ENCODE data around the gene MTHFS.

MTHFS gene

GRCh38 chr15:79824136-79824701 is 72.6 kb downstream of the MTHFS start:
- DNase-seq (ENCODE audit: low read depth in 3 of 3, low spot score in 1 of 3) = no peak

- no peak for DNase-seq (ENCODE audit: low read depth in 3 of 3, low spot score in 1 of 3)
Observed at GRCh38 chr15:79820820-79821219, 76.0 kb downstream of the MTHFS start.

- DNase-seq (ENCODE audit: low read depth in 3 of 3, low spot score in 1 of 3) = no peak
Observed at GRCh38 chr15:79820176-79820575, 76.6 kb downstream of the MTHFS start.

GRCh38 chr15:79816571-79816970 is 80.2 kb downstream of the MTHFS start:
- DNase-seq (ENCODE audit: low read depth in 3 of 3, low spot score in 1 of 3) = no peak

GRCh38 chr15:79815468-79815867 is 81.3 kb downstream of the MTHFS start:
- no peak for DNase-seq (ENCODE audit: low read depth in 3 of 3, low spot score in 1 of 3)

- no peak for DNase-seq (ENCODE audit: low read depth in 3 of 3, low spot score in 1 of 3)
Observed at GRCh38 chr15:79812541-79812940, 84.3 kb downstream of the MTHFS start.

- no peak for DNase-seq (ENCODE audit: low read depth in 3 of 3, low spot score in 1 of 3)
Observed at GRCh38 chr15:79811406-79812405, 85.1 kb downstream of the MTHFS start.

- DNase-seq (ENCODE audit: low read depth in 3 of 3, low spot score in 1 of 3) = no peak
Observed at GRCh38 chr15:79804838-79805237, 92.0 kb downstream of the MTHFS start.

GRCh38 chr15:79798311-79798710 is 98.5 kb downstream of the MTHFS start:
- no peak for DNase-seq (ENCODE audit: low read depth in 3 of 3, low spot score in 1 of 3)

Measured in stimulated activated CD4-positive, alpha-beta T cell treated with anti-CD3 and anti-CD28 coated beads, TNF-alpha, amount 100 ng/mL, for 1 hour (primary cell).